Measurements from ENCODE around the gene COL5A1.

- TF ChIP-seq POLR2AphosphoS5 (IDR thresholded peaks at IDR 0.05) (no peak), POLR2A (IDR thresholded peaks at IDR 0.05) (no peak), CTCF (IDR thresholded peaks at IDR 0.05) (no peak)
Observed at GRCh38 chr9:134616341-134616740, 25.3 kb upstream of the COL5A1 start.

Data from upper lobe of left lung (tissue), 4 donors.